ENCODE data around the gene ATF6. TPM values are rescaled to one million over a fixed set of nuclear protein-coding genes. Genes with fewer than 3 reads are reported as not detected.
"Not testable (repeated sequence)": the region's sequence is repeated elsewhere in the genome, so short reads cannot be mapped to it uniquely, and the experiment has no call there.

ATF6 gene
- total and polyA plus RNA-seq, 4 experiments from 2014 or later = 14.3 to 22.7 (median 22.3) TPM

DNA sequence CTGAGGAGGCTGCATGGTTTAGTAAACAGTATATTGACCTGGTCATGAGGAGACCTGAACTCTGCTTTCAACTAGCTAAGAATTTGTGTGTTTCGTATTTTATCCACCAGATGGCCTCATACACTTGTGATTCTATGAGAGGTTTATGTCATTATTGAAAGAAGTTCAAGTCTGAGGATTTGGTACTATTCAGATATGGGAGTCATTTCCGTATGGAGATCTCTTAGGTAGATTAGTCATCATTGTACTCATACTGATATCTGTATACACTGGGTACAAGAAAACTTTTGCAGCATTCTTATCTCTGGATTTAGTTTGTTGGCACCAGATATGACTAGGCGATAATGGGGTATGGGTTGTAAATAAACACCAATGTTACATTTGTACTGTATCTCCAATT, 26.6 kb downstream of the ATF6 start:
- H3K9me3 ChIP-seq (ENCODE audit: control insufficient read depth in 1 of 2, low read length in 2 of 2) = no peaks in the 10 kb centered on the region
- intact Hi-C loops (cut with micrococcal nuclease) = loop anchor here (1.0 to 10.0 kb wide), 4 partner anchors 112 to 600 kb away; no protein-coding TSS in a partner anchor
- no peaks in the 10 kb centered on the region for H3K27me3 ChIP-seq (ENCODE audit: insufficient read depth, low read length)
- Mint-ChIP-seq H3K4me1 (peaks cover 3 to 7% (median 6%) of the 10 kb centered on the region in 4 donors), H3K27ac (peak overlapping the region in 1 of 7 donors; percentile 10), H3K9me3 (no peaks in the 10 kb centered on the region), H3K36me3 (peaks cover 48 to 84% of the 10 kb centered on the region in 2 donors), H3K4me3 (no peak overlapping the region), H3K27me3 (no peaks in the 10 kb centered on the region)
- peaks cover 41% of the 10 kb centered on the region for H3K36me3 ChIP-seq (ENCODE audit: insufficient read depth, low read length)
- ChIA-PET CTCF (ENCODE audit: partially characterized antibody) (interaction anchor here (0.6 to 7.6 kb wide), 23 partner anchors 9 to 264 kb away, joined by 3 to 213 read pairs (median 4); partner anchors contain the start of gene OLFML2B), POLR2A (ENCODE audit: partially characterized antibody) (no interaction called here)
- DNase-seq = peak in 4 of 5 donors; percentile 42 to 49 (median 44)
- H3K4me3 ChIP-seq (ENCODE audit: low read length in 2 of 2) = no peak overlapping the region
- H3K4me1 ChIP-seq (ENCODE audit: insufficient read depth, low read length) = no peaks in the 10 kb centered on the region
- H3K27ac ChIP-seq (ENCODE audit: low read depth, low read length) = no peak overlapping the region

DNA sequence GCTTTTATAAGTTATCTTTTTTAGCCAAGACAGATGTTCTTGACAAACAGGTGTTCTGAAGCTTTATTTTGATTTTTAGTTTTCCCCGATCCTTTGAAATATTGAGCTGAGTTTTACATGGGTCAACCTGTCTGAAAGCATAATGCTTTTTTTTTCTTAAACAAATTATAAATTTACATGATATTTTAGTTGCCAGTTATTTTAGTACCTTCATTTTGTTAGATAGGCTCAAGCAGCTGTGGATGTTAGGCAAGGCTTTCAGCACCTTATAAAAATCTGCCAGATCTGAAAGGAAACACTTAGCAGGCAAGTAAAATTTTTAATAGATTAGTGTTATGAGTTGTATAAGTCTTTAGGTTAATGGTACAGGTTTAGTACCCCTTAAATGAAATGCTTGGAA, 33.7 kb downstream of the ATF6 start:
- Histone ChIP-seq H3K27ac (ENCODE audit: low read depth, low read length) (no peak overlapping the region), H3K27me3 (ENCODE audit: insufficient read depth, low read length) (no peaks in the 10 kb centered on the region), H3K36me3 (ENCODE audit: insufficient read depth, low read length) (peaks cover 23% of the 10 kb centered on the region), H3K4me1 (ENCODE audit: insufficient read depth, low read length) (no peaks in the 10 kb centered on the region), H3K4me3 (ENCODE audit: low read length in 2 of 2) (no peak overlapping the region), H3K9me3 (ENCODE audit: control insufficient read depth in 1 of 2, low read length in 2 of 2) (no peaks in the 10 kb centered on the region)
- Mint-ChIP-seq H3K4me1 (peaks cover 2 to 5% (median 4%) of the 10 kb centered on the region in 4 donors), H3K4me3 (no peak overlapping the region), H3K36me3 (peaks cover 50 to 76% of the 10 kb centered on the region in 2 donors), H3K27me3 (no peaks in the 10 kb centered on the region), H3K27ac (no peak overlapping the region), H3K9me3 (no peaks in the 10 kb centered on the region)
- POLR2A ChIA-PET (ENCODE audit: partially characterized antibody) = no interaction called here
- intact Hi-C loops (cut with micrococcal nuclease) = loop anchor here (10.0 kb wide), 1 partner anchor 105 kb away; no protein-coding TSS in a partner anchor
- CTCF ChIA-PET (ENCODE audit: partially characterized antibody) = interaction anchor here (1.4 kb wide), 1 partner anchor 237 kb away, joined by 5 read pairs; no protein-coding TSS in a partner anchor
- no peak for DNase-seq

DNA sequence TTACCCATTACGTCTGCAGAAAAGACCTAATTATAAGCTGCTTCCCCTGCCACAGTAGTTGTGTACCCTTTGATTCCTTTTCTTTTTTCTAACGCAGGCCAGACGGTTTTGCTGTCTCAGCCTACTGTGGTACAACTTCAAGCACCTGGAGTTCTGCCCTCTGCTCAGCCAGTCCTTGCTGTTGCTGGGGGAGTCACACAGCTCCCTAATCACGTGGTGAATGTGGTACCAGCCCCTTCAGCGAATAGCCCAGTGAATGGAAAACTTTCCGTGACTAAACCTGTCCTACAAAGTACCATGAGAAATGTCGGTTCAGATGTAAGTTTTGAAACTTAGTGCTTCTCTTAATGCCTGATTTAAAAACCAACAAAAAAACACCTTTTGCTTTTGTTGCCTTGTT, 35.8 kb downstream of the ATF6 start:
- intact Hi-C loops (cut with micrococcal nuclease) = no loop called here
- POLR2A ChIA-PET (ENCODE audit: partially characterized antibody) = no interaction called here
- Mint-ChIP-seq H3K27ac (peak overlapping the region in 2 of 7 donors; percentile 55 to 80), H3K36me3 (peaks cover 48 to 68% of the 10 kb centered on the region in 2 donors), H3K4me3 (no peak overlapping the region), H3K9me3 (no peaks in the 10 kb centered on the region), H3K4me1 (peaks cover 6 to 14% (median 10%) of the 10 kb centered on the region in 4 donors), H3K27me3 (no peaks in the 10 kb centered on the region)
- no peaks in the 10 kb centered on the region for H3K27me3 ChIP-seq (ENCODE audit: insufficient read depth, low read length)
- CTCF ChIA-PET (ENCODE audit: partially characterized antibody) = interaction anchor here (1.7 kb wide), 1 partner anchor 9 kb away, joined by 7 read pairs; no protein-coding TSS in a partner anchor
- no peak overlapping the region for H3K27ac ChIP-seq (ENCODE audit: low read depth, low read length)
- H3K36me3 ChIP-seq (ENCODE audit: insufficient read depth, low read length) = peaks cover 13% of the 10 kb centered on the region
- no peak for DNase-seq
- H3K9me3 ChIP-seq (ENCODE audit: control insufficient read depth in 1 of 2, low read length in 2 of 2) = no peaks in the 10 kb centered on the region
- H3K4me1 ChIP-seq (ENCODE audit: insufficient read depth, low read length) = no peaks in the 10 kb centered on the region
- H3K4me3 ChIP-seq (ENCODE audit: low read length in 2 of 2) = no peak overlapping the region

DNA sequence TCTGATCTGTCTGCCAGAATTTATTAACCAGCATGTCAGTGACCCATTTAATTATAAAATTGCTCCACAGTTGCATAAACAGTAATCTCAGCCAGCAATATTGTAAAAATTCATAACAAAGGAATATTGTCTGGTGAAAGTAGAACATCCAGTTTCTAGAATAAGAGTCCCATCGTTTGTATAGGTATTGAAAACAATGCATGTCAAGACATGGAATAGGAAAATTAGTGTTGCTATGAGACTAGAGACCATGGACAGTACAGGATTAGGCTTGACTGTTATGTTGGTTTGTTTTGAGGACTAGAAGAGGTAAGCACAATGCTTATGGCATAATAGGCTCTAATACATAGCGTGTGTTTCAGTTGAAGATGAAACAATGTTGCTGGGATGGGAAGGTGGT, 37.1 kb downstream of the ATF6 start:
- peaks cover 9 to 15% (median 12%) of the 10 kb centered on the region in 4 donors for H3K4me1 Mint-ChIP-seq
- H3K9me3 Mint-ChIP-seq = no peaks in the 10 kb centered on the region
- POLR2A ChIA-PET (ENCODE audit: partially characterized antibody) = interaction anchor here (0.7 kb wide), 1 partner anchor 50 kb away, joined by 3 read pairs; no protein-coding TSS in a partner anchor
- Histone ChIP-seq H3K36me3 (ENCODE audit: insufficient read depth, low read length) (peaks cover 13% of the 10 kb centered on the region), H3K4me3 (ENCODE audit: low read length in 2 of 2) (no peak overlapping the region), H3K9me3 (ENCODE audit: control insufficient read depth in 1 of 2, low read length in 2 of 2) (no peaks in the 10 kb centered on the region), H3K4me1 (ENCODE audit: insufficient read depth, low read length) (no peaks in the 10 kb centered on the region), H3K27me3 (ENCODE audit: insufficient read depth, low read length) (no peaks in the 10 kb centered on the region), H3K27ac (ENCODE audit: low read depth, low read length) (no peak overlapping the region)
- peaks cover 47 to 62% of the 10 kb centered on the region in 2 donors for H3K36me3 Mint-ChIP-seq
- H3K27me3 Mint-ChIP-seq = no peaks in the 10 kb centered on the region
- CTCF ChIA-PET (ENCODE audit: partially characterized antibody) = no interaction called here
- no peak for DNase-seq
- no peak overlapping the region for H3K4me3 Mint-ChIP-seq
- intact Hi-C loops (cut with micrococcal nuclease) = no loop called here
- peak overlapping the region in 2 of 7 donors; percentile 0 to 19 for H3K27ac Mint-ChIP-seq

DNA sequence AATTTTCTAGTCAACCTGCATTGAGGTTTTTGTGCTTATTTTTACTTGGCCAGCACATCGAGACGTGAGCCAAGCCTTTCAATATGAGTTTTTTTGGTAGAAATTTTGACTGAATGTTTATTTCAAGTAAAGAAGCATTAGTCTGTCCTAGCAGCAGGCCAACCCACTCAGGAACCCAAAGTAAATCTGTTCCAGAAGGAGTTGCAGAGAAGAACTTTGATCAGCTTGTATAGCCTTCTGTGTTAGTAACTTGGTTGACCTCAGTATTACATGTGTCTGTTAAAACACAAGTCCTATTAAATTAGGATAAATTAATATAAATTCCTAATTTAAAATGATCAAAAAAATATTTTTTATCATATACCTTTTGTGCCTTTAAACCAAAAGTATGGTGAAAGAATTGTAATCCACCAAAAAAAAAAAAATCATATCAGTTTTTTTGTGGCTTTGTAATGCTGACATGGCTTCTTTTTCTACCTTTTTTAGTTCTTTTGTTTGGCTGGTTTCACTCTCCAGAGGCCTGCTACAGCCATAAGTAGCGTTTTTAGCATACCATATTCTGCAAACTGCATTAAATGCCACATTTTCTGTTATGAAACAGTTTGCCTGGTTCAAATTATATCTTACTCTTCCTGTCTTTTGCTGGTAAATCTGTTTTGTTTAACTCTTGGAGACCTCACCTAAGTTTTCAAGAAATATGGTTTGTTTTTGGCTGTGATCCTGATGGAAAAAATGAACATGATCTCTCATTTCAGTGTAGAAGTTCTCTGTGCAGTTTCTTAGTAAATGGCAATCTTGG, 39.5 kb downstream of the ATF6 start:
- peak overlapping the region in 5 of 7 donors; percentile 3 to 92 (median 61) for H3K27ac Mint-ChIP-seq
- ChIA-PET CTCF (ENCODE audit: partially characterized antibody) (no interaction called here), POLR2A (ENCODE audit: partially characterized antibody) (no interaction called here)
- peaks cover 59 to 63% of the 10 kb centered on the region in 2 donors for H3K36me3 Mint-ChIP-seq
- no peaks in the 10 kb centered on the region for H3K27me3 Mint-ChIP-seq
- peaks cover 19% of the 10 kb centered on the region for H3K36me3 ChIP-seq (ENCODE audit: insufficient read depth, low read length)
- no peaks in the 10 kb centered on the region for H3K27me3 ChIP-seq (ENCODE audit: insufficient read depth, low read length)
- H3K9me3 Mint-ChIP-seq = peaks cover 2 to 15% (median 10%) of the 10 kb centered on the region in 8 donors
- H3K4me1 Mint-ChIP-seq = peaks cover 9 to 16% (median 12%) of the 10 kb centered on the region in 4 donors
- intact Hi-C loops (cut with micrococcal nuclease) = no loop called here
- H3K4me3 ChIP-seq (ENCODE audit: low read length in 2 of 2) = no peak overlapping the region
- H3K4me1 ChIP-seq (ENCODE audit: insufficient read depth, low read length) = no peaks in the 10 kb centered on the region
- DNase-seq = no peak
- peak overlapping the region in 1 of 8 donors; percentile 1 for H3K4me3 Mint-ChIP-seq
- no peak overlapping the region for H3K27ac ChIP-seq (ENCODE audit: low read depth, low read length)
- H3K9me3 ChIP-seq (ENCODE audit: control insufficient read depth in 1 of 2, low read length in 2 of 2) = peaks cover 0 to 5% of the 10 kb centered on the region in 2 donors

DNA sequence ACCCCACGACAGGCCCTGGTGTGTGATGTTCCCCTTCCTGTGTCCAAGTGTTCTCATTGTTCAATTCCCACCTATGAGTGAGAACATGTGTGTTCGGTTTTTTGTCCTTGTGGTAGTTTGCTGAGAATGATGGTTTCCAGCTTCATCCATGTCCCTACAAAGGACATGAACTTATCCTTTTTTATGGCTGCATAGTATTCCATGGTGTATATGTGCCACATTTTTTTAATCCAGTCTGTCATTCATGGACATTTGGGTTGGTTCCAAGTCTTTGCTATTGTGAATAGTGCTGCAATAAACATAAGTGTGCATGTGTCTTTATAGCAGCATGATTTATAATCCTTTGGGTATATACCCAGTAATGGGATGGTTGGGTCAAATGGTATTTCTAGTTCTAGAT, 43.1 kb downstream of the ATF6 start:
- H3K4me3 Mint-ChIP-seq; H3K4me1 ChIP-seq (ENCODE audit: insufficient read depth, low read length); H3K27me3 ChIP-seq (ENCODE audit: insufficient read depth, low read length); H3K27ac Mint-ChIP-seq; H3K9me3 ChIP-seq (ENCODE audit: control insufficient read depth in 1 of 2, low read length in 2 of 2); intact Hi-C loops (cut with micrococcal nuclease); POLR2A ChIA-PET (ENCODE audit: partially characterized antibody); H3K27me3 Mint-ChIP-seq; H3K27ac ChIP-seq (ENCODE audit: low read depth, low read length); DNase-seq; H3K4me3 ChIP-seq (ENCODE audit: low read length in 2 of 2): not testable (repeated sequence)
- H3K4me1 Mint-ChIP-seq = peaks cover 5 to 16% (median 11%) of the 10 kb centered on the region in 4 donors
- peaks cover 19% of the 10 kb centered on the region for H3K36me3 ChIP-seq (ENCODE audit: insufficient read depth, low read length)
- peaks cover 59 to 61% of the 10 kb centered on the region in 2 donors for H3K36me3 Mint-ChIP-seq
- CTCF ChIA-PET (ENCODE audit: partially characterized antibody) = interaction anchor here (1.2 kb wide), 1 partner anchor 16 kb away, joined by 4 read pairs; no protein-coding TSS in a partner anchor
- peaks cover 2 to 18% (median 12%) of the 10 kb centered on the region in 8 donors for H3K9me3 Mint-ChIP-seq

DNA sequence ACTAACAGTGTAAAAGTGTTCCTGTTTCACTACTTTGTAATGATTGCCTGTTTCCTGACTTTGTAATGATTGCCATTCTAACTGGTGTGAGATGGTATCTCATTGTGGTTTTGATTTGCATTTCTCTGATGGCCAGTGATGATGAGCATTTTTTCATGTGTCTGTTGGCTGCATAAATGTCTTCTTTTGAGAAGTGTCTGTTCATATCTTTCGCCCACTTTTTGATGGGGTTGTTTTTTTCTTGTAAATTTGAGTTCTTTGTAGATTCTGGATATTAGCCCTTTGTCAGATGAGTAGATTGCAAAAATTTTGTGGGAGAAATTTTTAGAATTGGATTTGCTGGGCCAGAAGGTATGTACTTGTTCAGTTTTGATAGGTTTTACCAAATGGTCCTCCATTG, 43.5 kb downstream of the ATF6 start:
- intact Hi-C loops (cut with micrococcal nuclease) = not testable (repeated sequence)

More for the DNA sequence above, 43.5 kb downstream of the ATF6 start:
- peaks cover 18% of the 10 kb centered on the region for H3K36me3 ChIP-seq (ENCODE audit: insufficient read depth, low read length)
- DNase-seq; POLR2A ChIA-PET (ENCODE audit: partially characterized antibody); H3K27me3 Mint-ChIP-seq; CTCF ChIA-PET (ENCODE audit: partially characterized antibody); H3K27me3 ChIP-seq (ENCODE audit: insufficient read depth, low read length); H3K27ac ChIP-seq (ENCODE audit: low read depth, low read length); H3K9me3 ChIP-seq (ENCODE audit: control insufficient read depth in 1 of 2, low read length in 2 of 2); H3K4me1 ChIP-seq (ENCODE audit: insufficient read depth, low read length); H3K4me3 ChIP-seq (ENCODE audit: low read length in 2 of 2): not testable (repeated sequence)
- Mint-ChIP-seq H3K4me3 (peak overlapping the region in 1 of 8 donors; percentile 7), H3K4me1 (peaks cover 5 to 16% (median 11%) of the 10 kb centered on the region in 4 donors), H3K27ac (peak overlapping the region in 1 of 7 donors; percentile 70), H3K36me3 (peaks cover 60 to 61% of the 10 kb centered on the region in 2 donors), H3K9me3 (peaks cover 2 to 18% (median 12%) of the 10 kb centered on the region in 8 donors)

All from CD4-positive, alpha-beta memory T cell (primary cell).